ENCODE results near the gene LELP1.

DNA sequence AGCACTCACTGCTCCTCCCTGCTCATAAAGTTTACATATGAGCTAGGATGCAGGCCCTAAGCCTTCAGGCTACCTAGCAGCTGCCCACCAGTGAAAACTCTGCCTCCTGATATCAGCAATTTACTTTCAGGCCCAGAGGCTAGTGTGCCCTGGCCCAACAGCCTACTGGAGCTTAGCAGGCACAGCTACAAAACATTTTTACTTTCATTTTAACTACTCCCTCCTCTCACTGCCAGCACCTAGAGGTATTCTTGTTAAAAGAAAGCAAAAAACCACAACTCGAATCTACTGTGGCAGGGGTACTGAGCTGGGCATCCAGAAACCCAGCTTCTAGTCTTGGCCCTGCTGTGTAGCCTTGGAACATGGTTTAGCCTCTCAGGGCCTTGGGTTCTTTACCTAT is 50.5 kb downstream of the LELP1 start:
- TF ChIP-seq, protein P1, sequence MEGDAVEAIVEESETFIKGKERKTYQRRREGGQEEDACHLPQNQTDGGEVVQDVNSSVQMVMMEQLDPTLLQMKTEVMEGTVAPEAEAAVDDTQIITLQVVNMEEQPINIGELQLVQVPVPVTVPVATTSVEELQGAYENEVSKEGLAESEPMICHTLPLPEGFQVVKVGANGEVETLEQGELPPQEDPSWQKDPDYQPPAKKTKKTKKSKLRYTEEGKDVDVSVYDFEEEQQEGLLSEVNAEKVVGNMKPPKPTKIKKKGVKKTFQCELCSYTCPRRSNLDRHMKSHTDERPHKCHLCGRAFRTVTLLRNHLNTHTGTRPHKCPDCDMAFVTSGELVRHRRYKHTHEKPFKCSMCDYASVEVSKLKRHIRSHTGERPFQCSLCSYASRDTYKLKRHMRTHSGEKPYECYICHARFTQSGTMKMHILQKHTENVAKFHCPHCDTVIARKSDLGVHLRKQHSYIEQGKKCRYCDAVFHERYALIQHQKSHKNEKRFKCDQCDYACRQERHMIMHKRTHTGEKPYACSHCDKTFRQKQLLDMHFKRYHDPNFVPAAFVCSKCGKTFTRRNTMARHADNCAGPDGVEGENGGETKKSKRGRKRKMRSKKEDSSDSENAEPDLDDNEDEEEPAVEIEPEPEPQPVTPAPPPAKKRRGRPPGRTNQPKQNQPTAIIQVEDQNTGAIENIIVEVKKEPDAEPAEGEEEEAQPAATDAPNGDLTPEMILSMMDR (IDR thresholded peaks at IDR 0.05), result no peak
- TF ChIP-seq POLR2A (IDR thresholded peaks at IDR 0.05), result no peak
